Uterus (tissue), 4 donors: ENCODE measurements around the gene CBFA2T3. TPM values are rescaled to one million over a fixed set of nuclear protein-coding genes. Genes with fewer than 3 reads are reported as not detected.

Experiments used
- DNase-seq, 2 donors: peaks; one replicate each; pipeline ENCODE4 v3.0.0-alpha.2; 2019 to 2020
- H3K27ac ChIP-seq, 2 donors: fragments of 200-600 bp; sonication (generic); 1 replicate in 1 of 2; 2 replicates in 1 of 2; pipeline ENCODE4 v1.5.1; 2016 to 2018
- H3K27me3 ChIP-seq, 2 donors: fragments of 200-600 bp; sonication (generic); one replicate each; pipeline ENCODE4 v1.5.1; 2018 to 2019; ENCODE audit warnings: control low read depth in 1 of 2
- H3K36me3 ChIP-seq, 2 donors: fragments of 200-600 bp; sonication (generic); one replicate each; pipeline ENCODE4 v1.5.1; 2019; ENCODE audit warnings: control low read depth in 1 of 2
- H3K4me1 ChIP-seq, 2 donors: fragments of 200-600 bp; sonication (generic); one replicate each; pipeline ENCODE4 v1.5.1; 2018 to 2019; ENCODE audit warnings: control low read depth in 1 of 2
- H3K4me3 ChIP-seq, 2 donors: fragments of 200-600 bp; sonication (generic); 1 replicate in 1 of 2; 2 replicates in 1 of 2; pipeline ENCODE4 v1.5.1; 2018 to 2019; ENCODE audit warnings: mild to moderate bottlenecking in 1 of 2
- H3K9me3 ChIP-seq, 2 donors: fragments of 200-600 bp; sonication (generic); one replicate each; pipeline ENCODE4 v1.5.1; 2019; ENCODE audit warnings: control low read depth in 1 of 2
- CTCF ChIP-seq, 4 experiments: fragments of 200-600 bp in 2 of 4; fragments of 450-650 bp in 2 of 4; sonication (generic) in 2 of 4; IDR thresholded peaks; one replicate each; pipeline ENCODE4 v1.5.1; 2016 to 2019; ENCODE audit warnings: antibody characterized with exemption in 4 of 4, mild to moderate bottlenecking in 2 of 4, moderate library complexity in 1 of 4
- POLR2A ChIP-seq, 2 donors: fragments of 450-650 bp; IDR thresholded peaks; one replicate each; pipeline ENCODE4 v1.6.1; 2016; ENCODE audit warnings: antibody characterized with exemption in 2 of 2, mild to moderate bottlenecking in 1 of 2, moderate library complexity in 1 of 2
- intact Hi-C: fragments of 100-400 bp; cut with DNase I; formaldehyde crosslinking; loops from one replicate; pipeline ENCODE4 v1.15.1; 2023; ENCODE audit warnings: low total_unique reads
- total RNA-seq, 4 donors: library from RNA; depleted of rRNA in 3 of 4; stranded (reverse); fragments of >200 nt in 3 of 4; gene quantifications; one replicate each; pipeline versions ENCODE4 v1.1.0 to v1.2.4, GENCODE V29; 2014 to 2023
- donor health status: DM: yes; HTN: yes; CAD: no.

CBFA2T3 gene
- total RNA-seq, 4 donors from 2014 or later: under 0.01 to 12.1 (median 3.1) TPM

- H3K27me3 ChIP-seq: no peaks in the 10 kb centered on the region
- no peak for DNase-seq
- no peak overlapping the region for H3K27ac ChIP-seq
- H3K36me3 ChIP-seq: no peaks in the 10 kb centered on the region
- TF ChIP-seq CTCF (IDR thresholded peaks at IDR 0.05) (no peak), POLR2A (IDR thresholded peaks at IDR 0.05) (no peak)
- H3K9me3 ChIP-seq: no peaks in the 10 kb centered on the region
- intact Hi-C loops: no loop called here
- H3K4me3 ChIP-seq: no peak overlapping the region
- peaks cover 0 to 1% of the 10 kb centered on the region in 2 donors for H3K4me1 ChIP-seq
Observed at GRCh38 chr16:88917146-88917914, 59.7 kb downstream of the CBFA2T3 start.

- H3K9me3 ChIP-seq: no peaks in the 10 kb centered on the region
- H3K4me3 ChIP-seq: no peak overlapping the region
Observed at GRCh38 chr16:88915639-88916327, 61.2 kb downstream of the CBFA2T3 start.

GRCh38 chr16:88914750-88915368 lies 62.1 kb downstream of the CBFA2T3 start:
- Histone ChIP-seq H3K27ac (no peak overlapping the region), H3K36me3 (no peaks in the 10 kb centered on the region), H3K9me3 (no peaks in the 10 kb centered on the region), H3K4me1 (no peaks in the 10 kb centered on the region), H3K27me3 (no peaks in the 10 kb centered on the region), H3K4me3 (no peak overlapping the region)
- DNase-seq: no peak
- TF ChIP-seq CTCF (IDR thresholded peaks at IDR 0.05): no peak
- intact Hi-C loops: no loop called here

More at GRCh38 chr16:88915639-88916327, 61.2 kb downstream of the CBFA2T3 start:
- intact Hi-C loops: no loop called here
- Histone ChIP-seq H3K36me3 (no peaks in the 10 kb centered on the region), H3K4me1 (no peaks in the 10 kb centered on the region), H3K27me3 (no peaks in the 10 kb centered on the region), H3K27ac (no peak overlapping the region)
- no peak for DNase-seq
- no peak for TF ChIP-seq CTCF (IDR thresholded peaks at IDR 0.05)
- TF ChIP-seq POLR2A (IDR thresholded peaks at IDR 0.05): no peak

GRCh38 chr16:88913870-88914269 lies 63.1 kb downstream of the CBFA2T3 start:
- Histone ChIP-seq H3K9me3 (no peaks in the 10 kb centered on the region), H3K27ac (no peak overlapping the region), H3K27me3 (no peaks in the 10 kb centered on the region), H3K36me3 (no peaks in the 10 kb centered on the region), H3K4me3 (no peak overlapping the region), H3K4me1 (no peaks in the 10 kb centered on the region)
- TF ChIP-seq POLR2A (IDR thresholded peaks at IDR 0.05) (no peak), CTCF (IDR thresholded peaks at IDR 0.05) (no peak)
- DNase-seq: no peak
- intact Hi-C loops: no loop called here
